HuH-7 (cell line): ENCODE data around the gene EMILIN3.

Experiments used
- DNase-seq: peaks from one replicate; pipeline ENCODE4 v3.0.0; 2011; ENCODE audit warnings: low spot score

The EMILIN3 gene

GRCh38 chr20:41366546-41367392 is at the start of gene EMILIN3:
TSS of gene EMILIN3 (minus strand) at chr20:41366818. CDS start at chr20:41366634, 184 bp downstream.
- no peak for DNase-seq

GRCh38 chr20:41415191-41415590 is 48.6 kb upstream of the EMILIN3 start:
- DNase-seq: no peak

GRCh38 chr20:41413169-41413568 is 46.6 kb upstream of the EMILIN3 start:
- no peak for DNase-seq

- no peak for DNase-seq
These were observed 45.9 kb upstream of the EMILIN3 start for GRCh38 chr20:41412324-41413120.

GRCh38 chr20:41411391-41411847 is 44.8 kb upstream of the EMILIN3 start:
- no peak for DNase-seq

GRCh38 chr20:41408986-41409385 is 42.4 kb upstream of the EMILIN3 start:
- DNase-seq: no peak

GRCh38 chr20:41408156-41408794 is 41.7 kb upstream of the EMILIN3 start:
- no peak for DNase-seq

GRCh38 chr20:41407607-41408006 is 41.0 kb upstream of the EMILIN3 start:
- no peak for DNase-seq

GRCh38 chr20:41406896-41407444 is 40.4 kb upstream of the EMILIN3 start:
- no peak for DNase-seq

- DNase-seq: no peak
These were observed 39.7 kb upstream of the EMILIN3 start for GRCh38 chr20:41406353-41406752.

- no peak for DNase-seq
These were observed 38.8 kb upstream of the EMILIN3 start for GRCh38 chr20:41405436-41405835.

- DNase-seq: no peak
These were observed 37.0 kb upstream of the EMILIN3 start for GRCh38 chr20:41403604-41404003.

GRCh38 chr20:41398408-41398807 is 31.8 kb upstream of the EMILIN3 start:
- DNase-seq: no peak

- no peak for DNase-seq
These were observed 29.3 kb upstream of the EMILIN3 start for GRCh38 chr20:41395667-41396664.

GRCh38 chr20:41394931-41395666 is 28.5 kb upstream of the EMILIN3 start:
- no peak for DNase-seq

- DNase-seq: no peak
These were observed 27.5 kb upstream of the EMILIN3 start for GRCh38 chr20:41394081-41394480.

GRCh38 chr20:41393705-41394066 is 27.1 kb upstream of the EMILIN3 start:
- no peak for DNase-seq

GRCh38 chr20:41392871-41393704 is 26.5 kb upstream of the EMILIN3 start:
- DNase-seq: no peak

GRCh38 chr20:41392295-41392694 is 25.7 kb upstream of the EMILIN3 start:
- no peak for DNase-seq
